Peyer's patch (tissue), 4 donors: ENCODE data around the gene NIPBL. TPM values are rescaled to one million over a fixed set of nuclear protein-coding genes. Genes with fewer than 3 reads are reported as not detected.

Experiments used
- DNase-seq, 3 donors: peaks; one replicate each; pipeline ENCODE4 v3.0.0-alpha.2; 2017 to 2019
- H3K27ac ChIP-seq, 4 donors: fragments of 200-600 bp; sonication (generic); one replicate each; pipeline ENCODE4 v1.5.1; 2016 to 2019
- H3K27me3 ChIP-seq, 2 donors: fragments of 200-600 bp; sonication (generic); one replicate each; pipeline ENCODE4 v1.5.1; 2019
- H3K36me3 ChIP-seq, 3 donors: fragments of 200-600 bp; sonication (generic); one replicate each; pipeline ENCODE4 v1.5.1; 2016 to 2019
- H3K4me1 ChIP-seq, 4 donors: fragments of 200-600 bp; sonication (generic); one replicate each; pipeline ENCODE4 v1.5.1; 2016 to 2019
- H3K4me3 ChIP-seq, 4 donors: fragments of 200-600 bp; sonication (generic); 1 replicate in 3 of 4; 2 replicates in 1 of 4; pipeline ENCODE4 v1.5.1; 2016 to 2019; ENCODE audit warnings: mild to moderate bottlenecking in 1 of 4
- H3K9me3 ChIP-seq, 4 donors: fragments of 200-600 bp; sonication (generic); one replicate each; pipeline ENCODE4 v1.5.1; 2016 to 2019; ENCODE audit warnings: mild to moderate bottlenecking in 1 of 4
- CTCF ChIP-seq, 6 experiments: fragments of 450-650 bp in 4 of 6; fragments of 200-600 bp in 2 of 6; sonication (generic) in 1 of 6; IDR thresholded peaks; one replicate each; pipeline ENCODE4 v1.5.1; 2017 to 2019; ENCODE audit warnings: antibody characterized with exemption in 6 of 6, mild to moderate bottlenecking in 3 of 6, moderate library complexity in 1 of 6
- POLR2A ChIP-seq, 2 donors: fragments of 450-650 bp; IDR thresholded peaks; one replicate each; pipeline ENCODE4 v1.5.1; 2017; ENCODE audit warnings: antibody characterized with exemption in 2 of 2, mild to moderate bottlenecking in 2 of 2, moderate library complexity in 2 of 2
- total RNA-seq, 4 donors: library from RNA; depleted of rRNA; stranded (reverse); fragments of >200 nt; gene quantifications; one replicate each; pipeline ENCODE4 v1.1.0, GENCODE V29; 2016

Gene NIPBL
- total RNA-seq, 4 donors from 2014 or later = 48.7 to 109 (median 68.8) TPM

- H3K27me3 ChIP-seq = no peaks in the 10 kb centered on the region
- peaks cover 0 to 34% (median 0%) of the 10 kb centered on the region in 3 donors for H3K36me3 ChIP-seq
- H3K9me3 ChIP-seq = no peaks in the 10 kb centered on the region
- no peak overlapping the region for H3K4me3 ChIP-seq
- H3K27ac ChIP-seq = no peak overlapping the region
- no peak for DNase-seq
- H3K4me1 ChIP-seq = peaks cover 0 to 11% (median 0%) of the 10 kb centered on the region in 4 donors
- TF ChIP-seq CTCF (IDR thresholded peaks at IDR 0.05) (no peak), POLR2A (IDR thresholded peaks at IDR 0.05) (no peak)
Measured at GRCh38 chr5:37111426-37112382, 235.1 kb downstream of the NIPBL start.

GRCh38 chr5:37112383-37112991 is 235.9 kb downstream of the NIPBL start:
- TF ChIP-seq CTCF (IDR thresholded peaks at IDR 0.05) = no peak
- no peak for TF ChIP-seq POLR2A (IDR thresholded peaks at IDR 0.05)
- H3K4me3 ChIP-seq = no peak overlapping the region
- H3K27me3 ChIP-seq = no peaks in the 10 kb centered on the region
- no peak for DNase-seq
- H3K36me3 ChIP-seq = peaks cover 0 to 31% (median 0%) of the 10 kb centered on the region in 3 donors
- peaks cover 0 to 11% (median 0%) of the 10 kb centered on the region in 4 donors for H3K4me1 ChIP-seq
- H3K27ac ChIP-seq = no peak overlapping the region
- no peaks in the 10 kb centered on the region for H3K9me3 ChIP-seq
